CD4-positive, alpha-beta T cell treated with Interleukin-4 for 4 hours (primary cell): Measurements from ENCODE around the gene GDAP1L1.
A peak's percentile ranks its signal among the peaks of the same experiment; 100 is the strongest.
"Not testable (repeated sequence)": the region's sequence is repeated elsewhere in the genome, so short reads cannot be mapped to it uniquely, and the experiment has no call there.

Experiments used
- DNase-seq: peaks from one replicate; pipeline ENCODE4 v3.0.0-alpha.2; 2020

The GDAP1L1 gene

GRCh38 chr20:44309763-44310663 lies 62.9 kb downstream of the GDAP1L1 start:
- DNase-seq, result no peak

- DNase-seq, result peak; percentile 97
Observed at GRCh38 chr20:44310664-44311639, 63.8 kb downstream of the GDAP1L1 start, which contains the start of gene FITM2. Gene FITM2, minus strand, starts transcription at chr20:44311202. Its CDS starts 54 bp downstream, at chr20:44311148.

- DNase-seq, result no peak
Observed at GRCh38 chr20:44314870-44315269, 67.8 kb downstream of the GDAP1L1 start.

GRCh38 chr20:44319839-44320422 lies 72.8 kb downstream of the GDAP1L1 start:
- DNase-seq, result no peak

GRCh38 chr20:44324343-44324742 lies 77.2 kb downstream of the GDAP1L1 start:
- DNase-seq, result no peak

- no peak for DNase-seq
Observed at GRCh38 chr20:44326391-44327159, 79.5 kb downstream of the GDAP1L1 start.

GRCh38 chr20:44327748-44328147 lies 80.6 kb downstream of the GDAP1L1 start:
- not testable (repeated sequence) for DNase-seq

- no peak for DNase-seq
Observed at GRCh38 chr20:44328428-44328827, 81.3 kb downstream of the GDAP1L1 start.
